HepG2 (cell line): ENCODE data around the gene PC. TPM values are rescaled to one million over a fixed set of nuclear protein-coding genes. Genes with fewer than 3 reads are reported as not detected.
A peak's percentile ranks its signal among the peaks of the same experiment; 100 is the strongest.

ENCODE experiments used
- FOXM1 ChIP-seq: sonication (generic); formaldehyde crosslinking; IDR thresholded peaks from 2 replicates; pipeline ENCODE4 v1.5.0; 2020; ENCODE audit warnings: missing genetic modification reagents
- HMGA1 ChIP-seq: sonication (generic); formaldehyde crosslinking; conservative IDR thresholded peaks from 2 replicates; pipeline ENCODE4 v1.4.0; 2020; ENCODE audit warnings: missing genetic modification reagents
- IRX3 ChIP-seq: sonication (generic); formaldehyde crosslinking; IDR thresholded peaks from 2 replicates; pipeline ENCODE4 v1.8.1; 2023; ENCODE audit warnings: mild to moderate bottlenecking, low read depth, missing genetic modification reagents, borderline replicate concordance
- ISL2 ChIP-seq: sonication (generic); formaldehyde crosslinking; IDR thresholded peaks from 2 replicates; pipeline ENCODE4 v1.5.0; 2020; ENCODE audit warnings: missing genetic modification reagents
- KAT7 ChIP-seq: IDR thresholded peaks from 2 replicates; pipeline ENCODE4 v1.6.1; 2018; ENCODE audit warnings: borderline replicate concordance, missing compliant biosample characterization
- MIER2 ChIP-seq: IDR thresholded peaks from 2 replicates; pipeline ENCODE4 v1.6.1; 2016; ENCODE audit warnings: missing biosample characterization, missing genetic modification reagents
- MXI1 ChIP-seq: IDR thresholded peaks from 3 replicates; pipeline ENCODE4 v1.6.1; 2012; ENCODE audit warnings: low read depth, low read length, inconsistent platforms, borderline replicate concordance
- NCOR1 ChIP-seq: fragments of 200-600 bp; sonication (generic); IDR thresholded peaks from 2 replicates; pipeline ENCODE4 v1.7.0; 2017; ENCODE audit warnings: antibody characterized with exemption, low read length, borderline replicate concordance
- NFKBIZ ChIP-seq: IDR thresholded peaks from 2 replicates; pipeline ENCODE4 v1.6.1; 2018; ENCODE audit warnings: missing genetic modification reagents, missing compliant biosample characterization
- PAF1 ChIP-seq: IDR thresholded peaks from 2 replicates; pipeline ENCODE4 v1.6.1; 2016; ENCODE audit warnings: missing genetic modification reagents, missing compliant biosample characterization
- RARA ChIP-seq: IDR thresholded peaks from 2 replicates; pipeline ENCODE4 v1.6.1; 2016; ENCODE audit warnings: missing genetic modification reagents, missing compliant biosample characterization
- SP1 ChIP-seq, 2 experiments: fragments of 450-650 bp in 1 of 2; sonication (generic) in 1 of 2; formaldehyde crosslinking in 1 of 2; IDR thresholded peaks; 2 replicates each; pipeline versions ENCODE4 v1.4.0 to v1.6.1; 2016 to 2020; ENCODE audit warnings: missing genetic modification reagents in 1 of 2
- SRSF9 ChIP-seq: fragments of 200-400 bp; formaldehyde crosslinking; IDR thresholded peaks from 2 replicates; pipeline ENCODE4 v1.6.1; 2018; ENCODE audit warnings: borderline replicate concordance, mild to moderate bottlenecking, low read depth, low read length; ENCODE audit not compliant: insufficient read depth, poor library complexity, severe bottlenecking
- SSRP1 ChIP-seq: IDR thresholded peaks from 2 replicates; pipeline ENCODE4 v1.6.1; 2016; ENCODE audit warnings: control low read depth
- TIGD3 ChIP-seq: sonication (generic); formaldehyde crosslinking; IDR thresholded peaks from 2 replicates; pipeline ENCODE4 v1.5.1; 2020; ENCODE audit warnings: mild to moderate bottlenecking, missing genetic modification reagents, borderline replicate concordance
- TMF1 ChIP-seq: sonication (generic); formaldehyde crosslinking; IDR thresholded peaks from 2 replicates; pipeline ENCODE4 v1.8.1; 2022; ENCODE audit warnings: low read depth, missing genetic modification reagents
- ZBTB34 ChIP-seq: sonication (generic); formaldehyde crosslinking; IDR thresholded peaks from 2 replicates; pipeline ENCODE4 v1.8.0; 2022; ENCODE audit warnings: mild to moderate bottlenecking, missing genetic modification reagents
- ZFP37 ChIP-seq: sonication (generic); formaldehyde crosslinking; IDR thresholded peaks from 2 replicates; pipeline ENCODE4 v1.4.0; 2020; ENCODE audit warnings: missing genetic modification reagents, borderline replicate concordance
- ZFP62 ChIP-seq: sonication (generic); formaldehyde crosslinking; IDR thresholded peaks from 2 replicates; pipeline ENCODE4 v1.4.0; 2020; ENCODE audit warnings: missing genetic modification reagents
- ZKSCAN1 ChIP-seq: fragments of 150-350 bp; IDR thresholded peaks from 2 replicates; pipeline ENCODE4 v1.6.1; 2014; ENCODE audit warnings: low read length
- ZNF136 ChIP-seq: sonication (generic); formaldehyde crosslinking; IDR thresholded peaks from 2 replicates; pipeline ENCODE4 v1.8.1; 2022; ENCODE audit warnings: low read depth, mild to moderate bottlenecking, moderate library complexity, missing genetic modification reagents
- ZNF30 ChIP-seq: sonication (generic); formaldehyde crosslinking; IDR thresholded peaks from 2 replicates; pipeline ENCODE4 v1.5.0; 2020; ENCODE audit warnings: mild to moderate bottlenecking, missing genetic modification reagents
- ZNF335 ChIP-seq: sonication (generic); formaldehyde crosslinking; IDR thresholded peaks from 2 replicates; pipeline ENCODE4 v1.4.0; 2020; ENCODE audit warnings: missing genetic modification reagents
- ZNF441 ChIP-seq: sonication (generic); formaldehyde crosslinking; IDR thresholded peaks from 2 replicates; pipeline ENCODE4 v1.7.0; 2021; ENCODE audit warnings: missing genetic modification reagents, borderline replicate concordance
- ZNF567 ChIP-seq: sonication (generic); formaldehyde crosslinking; IDR thresholded peaks from 2 replicates; pipeline ENCODE4 v1.8.1; 2023; ENCODE audit warnings: mild to moderate bottlenecking, missing genetic modification reagents, borderline replicate concordance
- ZNF660 ChIP-seq: sonication (generic); formaldehyde crosslinking; IDR thresholded peaks from 2 replicates; pipeline ENCODE4 v1.5.1; 2020; ENCODE audit warnings: mild to moderate bottlenecking, low read depth, missing genetic modification reagents, borderline replicate concordance
- ZNF7 ChIP-seq: IDR thresholded peaks from 2 replicates; pipeline ENCODE4 v1.6.1; 2016; ENCODE audit warnings: missing biosample characterization, missing genetic modification reagents
- ZNF773 ChIP-seq: sonication (generic); formaldehyde crosslinking; IDR thresholded peaks from 2 replicates; pipeline ENCODE4 v1.4.0; 2020; ENCODE audit warnings: missing genetic modification reagents, borderline replicate concordance
- ZNF788 ChIP-seq: sonication (generic); formaldehyde crosslinking; IDR thresholded peaks from 2 replicates; pipeline ENCODE4 v1.5.0; 2020; ENCODE audit warnings: mild to moderate bottlenecking, missing genetic modification reagents, borderline replicate concordance
- polyA plus RNA-seq, 8 experiments: library from polyadenylated mRNA; depleted of rRNA in 3 of 8; stranded (reverse) in 7 of 8; unstranded in 1 of 8; fragments of >200 nt; fragmentation: Illumina TruSeq in 4 of 8; extraction: Trizol in 4 of 8; gene quantifications; 2 replicates each; pipeline versions ENCODE4 v1.2.1 to v1.2.3, GENCODE V29; 2011 to 2016; ENCODE audit warnings: low read depth in 4 of 8, missing spikeins in 1 of 8, mixed read lengths in 1 of 8; ENCODE audit not compliant: insufficient read depth in 1 of 8
- total RNA-seq, 5 experiments: library from RNA; depleted of rRNA; stranded (reverse); fragments of >200 nt; fragmentation: Illumina TruSeq; extraction: Trizol; gene quantifications; 2 replicates each; pipeline ENCODE4 v1.2.3, GENCODE V29; 2016; ENCODE audit warnings: low read depth in 1 of 5

The PC gene
- total and polyA plus RNA-seq, 2 of the 13 experiments (the other 11 are each of a cell fraction or from before 2014, with no cell fraction given) = 29.0 to 39.0 TPM

DNA sequence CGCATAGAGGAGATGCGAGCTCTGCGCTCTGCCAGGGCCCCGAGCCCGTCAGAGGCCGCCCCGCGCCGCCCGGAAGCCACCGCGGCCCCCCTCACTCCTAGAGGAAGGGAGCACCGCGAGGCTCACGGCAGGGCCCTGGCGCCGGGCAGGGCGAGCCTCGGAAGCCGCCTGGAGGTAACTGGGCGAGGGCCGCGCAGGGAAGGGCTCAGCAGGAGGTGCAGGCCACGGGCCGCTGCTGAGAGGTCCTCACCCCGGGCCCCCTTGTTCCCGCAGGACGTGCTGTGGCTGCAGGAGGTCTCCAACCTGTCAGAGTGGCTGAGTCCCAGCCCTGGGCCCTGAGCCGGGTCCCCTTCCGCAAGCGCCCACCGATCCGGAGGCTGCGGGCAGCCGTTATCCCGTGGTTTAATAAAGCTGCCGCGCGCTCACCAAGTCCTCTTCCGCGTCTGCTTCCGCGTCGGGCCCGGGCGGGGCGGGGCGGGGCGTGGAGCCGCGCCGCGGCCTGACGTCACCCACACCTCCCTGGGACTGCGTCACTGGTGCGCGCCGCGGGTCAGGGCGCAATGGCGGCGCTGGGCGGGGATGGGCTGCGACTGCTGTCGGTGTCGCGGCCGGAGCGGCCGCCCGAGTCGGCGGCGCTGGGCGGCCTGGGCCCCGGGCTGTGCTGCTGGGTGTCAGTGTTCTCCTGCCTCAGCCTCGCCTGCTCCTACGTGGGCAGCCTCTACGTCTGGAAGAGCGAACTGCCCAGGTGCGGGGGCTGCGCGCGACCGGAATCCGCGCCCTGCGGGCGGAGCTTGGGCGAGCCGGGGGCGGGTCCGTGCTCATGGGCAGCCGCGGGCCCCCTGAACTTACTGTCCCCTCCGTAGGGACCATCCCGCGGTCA is 115.0 kb downstream of the PC start, which contains the start of gene RCE1 (continued):
- no peak for TF ChIP-seq ZFP62 (CRISPR knock-in tag)
- TF ChIP-seq KAT7 (CRISPR knock-in tag) = peak; percentile 93
- TF ChIP-seq RARA (CRISPR knock-in tag) = 0 out of 2 replicates have a peak, but pooled peaks have one; percentile 5
- TF ChIP-seq IRX3 (CRISPR knock-in tag) = peak; percentile 54; the same call in 1 of the 2 replicates
- 0 out of 3 replicates have a peak, but pooled peaks have one; percentile 71 for TF ChIP-seq MXI1
- no peak for TF ChIP-seq MIER2 (CRISPR knock-in tag)
- no peak for TF ChIP-seq ZKSCAN1
- no peak for TF ChIP-seq ZFP37 (CRISPR knock-in tag)
- TF ChIP-seq SP1 (IDR thresholded peaks at IDR 0.05) = no peak
- peak; percentile 91 for TF ChIP-seq SP1 (CRISPR knock-in tag; IDR thresholded peaks at IDR 0.05)
- TF ChIP-seq ZNF7 (CRISPR knock-in tag) = no peak
- no peak for TF ChIP-seq ZNF788 (CRISPR knock-in tag)
- TF ChIP-seq ZNF30 = no peak
- TF ChIP-seq ZNF136 (CRISPR knock-in tag) = no peak
- no peak; the same call in 1 of the 2 replicates for TF ChIP-seq ZNF441 (CRISPR knock-in tag)
- no peak for TF ChIP-seq NCOR1
- TF ChIP-seq ZBTB34 (CRISPR knock-in tag) = no peak
- TF ChIP-seq TIGD3 = no peak
- no peak for TF ChIP-seq PAF1 (CRISPR knock-in tag)
- TF ChIP-seq ISL2 = no peak; the same call in 1 of the 2 replicates
- TF ChIP-seq NFKBIZ = no peak
- no peak; the same call in 1 of the 2 replicates for TF ChIP-seq ZNF335 (CRISPR knock-in tag)
- TF ChIP-seq ZNF567 = 0 out of 2 replicates have a peak, but pooled peaks have one; percentile 76
- no peak for TF ChIP-seq FOXM1 (CRISPR knock-in tag)
- TF ChIP-seq SRSF9 = no peak
- no peak for TF ChIP-seq ZNF660
- TF ChIP-seq TMF1 = peak; percentile 34; the same call in 1 of the 2 replicates
- TF ChIP-seq SSRP1 (CRISPR knock-in tag) = no peak
- no peak; the same call in 1 of the 2 replicates for TF ChIP-seq ZNF773
- TF ChIP-seq HMGA1 (CRISPR knock-in tag) = no peak
